HG02840 (cell line): ENCODE measurements around the gene TRPC4AP.
"Not testable (repeated sequence)": the region's sequence is repeated elsewhere in the genome, so short reads cannot be mapped to it uniquely, and the experiment has no call there.

ENCODE experiments used
- ATAC-seq: cut with Tn5 transposase; IDR thresholded peaks from one replicate; pipeline ENCODE4 v1.9.1; 2021; ENCODE audit warnings: mild to moderate bottlenecking, moderate library complexity, moderate number of reproducible peaks; ENCODE audit not compliant: unreplicated experiment, low FRiP score

Gene TRPC4AP

DNA sequence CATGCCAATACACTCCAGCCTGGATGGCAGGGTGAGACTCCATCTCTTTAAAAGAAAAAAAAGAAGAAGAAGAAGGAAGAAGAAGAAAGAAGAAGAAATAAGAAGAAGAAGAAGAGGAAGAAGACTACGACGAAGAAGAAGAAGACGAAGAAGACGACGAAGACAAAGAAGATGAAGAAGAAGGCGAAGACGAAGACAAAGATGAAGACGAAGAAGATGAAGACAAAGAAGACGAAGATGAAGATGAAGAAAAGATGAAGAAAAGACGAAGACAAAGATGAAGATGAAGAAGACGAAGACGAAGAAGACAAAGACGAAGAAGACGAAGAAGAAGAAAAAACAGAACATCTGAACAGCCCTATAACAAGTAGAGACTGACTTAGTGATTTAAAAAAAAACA lies 33.0 kb downstream of the TRPC4AP start:
- ATAC-seq, result no peak

GRCh38 chr20:35059110-35059509 lies 33.5 kb downstream of the TRPC4AP start:
- no peak for ATAC-seq

GRCh38 chr20:35055445-35056276 lies 36.9 kb downstream of the TRPC4AP start:
- ATAC-seq, result no peak

DNA sequence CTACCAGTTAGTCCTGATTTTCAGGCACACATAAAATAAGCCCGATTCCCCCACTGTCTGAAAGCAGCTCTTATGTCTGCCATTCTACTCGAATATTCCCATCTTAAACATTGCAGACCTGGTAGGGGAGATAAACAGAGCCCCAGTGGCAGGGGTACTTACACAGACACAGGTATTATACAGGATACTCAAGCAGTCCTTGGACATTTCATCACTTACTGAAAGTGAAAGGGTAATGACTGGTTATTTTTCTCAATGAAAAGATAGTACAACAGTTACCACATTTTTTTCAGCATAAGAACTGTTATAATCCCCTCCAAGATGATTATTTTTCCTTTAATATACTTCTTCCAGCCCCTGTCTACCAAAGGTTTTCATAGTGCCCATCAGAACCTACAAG lies 37.8 kb downstream of the TRPC4AP start:
- no peak for ATAC-seq

GRCh38 chr20:35052616-35053015 lies 40.0 kb downstream of the TRPC4AP start:
- not testable (repeated sequence) for ATAC-seq

- ATAC-seq, result no peak
Measured at GRCh38 chr20:35049776-35050352, 42.7 kb downstream of the TRPC4AP start.

- ATAC-seq, result no peak
Measured at GRCh38 chr20:35048739-35049138, 43.9 kb downstream of the TRPC4AP start.

DNA sequence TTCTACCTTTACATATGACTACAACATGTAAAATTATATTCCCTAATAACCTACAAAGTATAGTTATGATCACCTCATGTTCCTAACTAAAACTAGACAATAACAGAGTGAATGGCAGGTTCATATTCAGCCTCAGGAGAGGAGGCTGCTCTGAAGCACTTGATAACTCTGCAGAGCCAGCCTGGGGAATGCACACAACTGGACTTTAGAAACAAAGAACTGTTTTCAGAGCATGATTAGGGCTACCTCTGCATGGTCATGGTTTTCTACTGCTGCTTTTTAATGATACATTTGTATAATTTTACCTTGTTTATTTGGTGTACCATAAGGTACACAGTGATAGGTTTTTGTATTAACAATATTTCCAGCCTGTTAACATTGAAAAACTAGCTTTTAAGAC lies 50.3 kb downstream of the TRPC4AP start:
- ATAC-seq, result no peak

DNA sequence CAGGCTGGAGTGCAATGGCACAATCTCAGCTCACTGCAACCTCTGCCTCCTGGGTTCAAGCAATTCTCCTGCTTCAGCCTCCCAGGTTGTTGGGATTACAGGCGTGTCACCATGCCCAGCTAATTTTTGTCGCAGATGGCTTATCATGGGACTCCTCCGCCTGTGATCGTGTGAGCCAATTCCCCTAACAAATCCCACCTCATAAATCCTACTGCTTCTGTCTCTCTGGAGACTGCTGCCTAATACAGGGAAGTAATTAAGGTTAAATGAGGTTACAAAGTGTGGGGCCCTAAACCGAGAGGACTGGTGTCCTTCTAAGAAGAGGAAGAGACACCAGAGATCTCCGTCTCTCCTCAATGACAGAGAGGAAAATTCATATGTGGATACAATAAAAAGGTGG lies 52.0 kb downstream of the TRPC4AP start:
- no peak for ATAC-seq

GRCh38 chr20:35039846-35040489 lies 52.6 kb downstream of the TRPC4AP start:
- no peak for ATAC-seq

DNA sequence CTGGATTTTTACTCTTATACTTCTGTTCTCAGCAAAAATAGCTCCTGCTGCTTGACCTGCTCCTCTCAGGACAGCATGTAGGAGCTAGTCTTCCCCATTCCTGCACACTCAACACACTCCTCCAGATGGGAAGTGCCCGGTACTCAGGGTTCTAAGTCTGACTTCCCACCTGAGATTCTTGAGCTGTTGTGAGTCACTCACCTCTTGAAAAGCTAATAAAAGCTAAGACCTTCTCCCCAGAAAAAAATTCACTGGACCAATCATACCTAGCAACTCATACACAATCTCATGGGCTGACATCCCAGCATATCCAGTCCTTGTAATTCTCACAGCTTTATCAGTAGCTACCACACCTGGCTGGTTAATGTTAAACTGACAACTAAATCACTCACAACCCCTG lies 53.5 kb downstream of the TRPC4AP start:
- no peak for ATAC-seq

DNA sequence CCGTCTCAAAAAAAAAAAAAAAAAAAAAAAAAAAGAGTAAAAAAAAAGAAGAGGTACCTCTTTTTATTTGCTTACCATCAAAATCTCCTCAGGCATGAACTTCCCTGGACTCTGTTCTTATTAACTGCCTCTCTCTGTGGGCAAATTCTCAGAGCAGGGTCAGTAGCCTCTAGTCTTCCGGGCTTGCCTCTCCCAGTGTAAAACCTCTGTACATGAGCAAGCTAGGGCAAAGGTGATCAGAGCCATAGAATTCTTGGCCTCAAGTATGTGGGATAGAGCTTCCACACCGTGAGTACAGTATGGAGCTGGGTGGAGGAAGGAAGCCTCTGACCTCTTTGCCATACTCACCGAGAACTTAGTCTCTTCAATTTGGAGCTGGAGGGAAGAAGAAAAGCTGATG lies 58.5 kb downstream of the TRPC4AP start:
- ATAC-seq, result no peak

GRCh38 chr20:35030136-35030535 lies 62.5 kb downstream of the TRPC4AP start:
- ATAC-seq, result no peak

GRCh38 chr20:35027301-35027700 lies 65.3 kb downstream of the TRPC4AP start:
- ATAC-seq, result no peak

DNA sequence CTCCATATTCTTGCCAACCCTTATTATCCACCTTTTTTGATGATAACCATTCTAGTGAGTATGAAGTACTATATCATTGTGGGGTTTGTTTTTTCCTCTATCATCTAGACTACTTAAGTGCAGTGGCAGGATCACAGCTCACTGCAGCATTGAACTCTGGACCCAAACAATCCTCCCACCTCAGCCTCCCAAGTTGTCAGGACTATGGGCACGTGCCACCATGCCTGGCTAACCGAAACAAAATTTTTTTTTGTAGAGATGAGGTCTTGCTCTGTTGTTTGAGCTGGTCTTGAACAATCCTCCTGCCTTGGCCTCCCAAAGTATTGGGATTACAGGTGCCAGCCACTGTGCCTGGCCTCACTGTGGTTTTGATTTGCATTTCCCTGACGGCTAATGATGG lies 67.5 kb downstream of the TRPC4AP start:
- ATAC-seq, result no peak

DNA sequence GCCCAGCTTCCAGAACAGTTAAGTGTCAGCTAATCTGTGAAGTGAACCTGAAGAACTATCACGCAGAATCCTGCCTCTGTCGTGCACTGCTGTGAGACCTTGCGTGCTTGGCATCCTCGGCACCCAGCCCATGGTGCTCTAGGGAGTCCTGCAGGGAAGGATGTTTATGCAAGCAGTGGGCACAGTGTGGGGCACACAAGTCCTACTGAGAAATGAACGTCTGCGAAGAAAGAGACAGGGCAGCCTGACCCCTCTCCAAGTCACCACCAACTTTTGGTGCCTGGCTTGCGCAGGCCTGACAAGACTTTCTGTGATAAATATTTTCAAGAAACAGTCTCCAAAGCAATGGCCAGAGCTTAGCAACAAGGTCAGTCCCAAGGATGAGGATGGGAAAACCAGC lies 69.0 kb downstream of the TRPC4AP start:
- no peak for ATAC-seq

GRCh38 chr20:35021831-35022230 lies 70.8 kb downstream of the TRPC4AP start:
- no peak for ATAC-seq

DNA sequence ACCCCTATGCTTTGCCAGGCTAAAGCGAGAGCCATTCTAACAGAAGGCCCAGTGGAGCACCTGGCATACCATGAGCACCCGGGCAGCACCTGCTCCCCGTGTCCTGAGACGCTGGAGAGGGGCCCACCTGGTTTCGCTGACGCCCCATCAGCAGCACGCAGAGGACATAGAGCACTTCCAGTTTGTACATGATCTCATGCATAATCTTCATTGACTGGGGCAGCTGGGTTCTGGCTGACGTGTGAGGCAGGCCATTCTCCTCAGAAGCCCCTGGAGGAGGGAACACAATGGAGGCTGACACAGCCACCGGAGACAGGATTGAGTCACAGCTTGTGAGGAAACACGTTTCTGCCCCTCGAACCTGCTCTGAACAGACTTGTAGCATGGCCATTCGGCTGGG lies 71.5 kb downstream of the TRPC4AP start:
- no peak for ATAC-seq

- ATAC-seq, result no peak
Measured at GRCh38 chr20:35020108-35020928, 72.3 kb downstream of the TRPC4AP start.

DNA sequence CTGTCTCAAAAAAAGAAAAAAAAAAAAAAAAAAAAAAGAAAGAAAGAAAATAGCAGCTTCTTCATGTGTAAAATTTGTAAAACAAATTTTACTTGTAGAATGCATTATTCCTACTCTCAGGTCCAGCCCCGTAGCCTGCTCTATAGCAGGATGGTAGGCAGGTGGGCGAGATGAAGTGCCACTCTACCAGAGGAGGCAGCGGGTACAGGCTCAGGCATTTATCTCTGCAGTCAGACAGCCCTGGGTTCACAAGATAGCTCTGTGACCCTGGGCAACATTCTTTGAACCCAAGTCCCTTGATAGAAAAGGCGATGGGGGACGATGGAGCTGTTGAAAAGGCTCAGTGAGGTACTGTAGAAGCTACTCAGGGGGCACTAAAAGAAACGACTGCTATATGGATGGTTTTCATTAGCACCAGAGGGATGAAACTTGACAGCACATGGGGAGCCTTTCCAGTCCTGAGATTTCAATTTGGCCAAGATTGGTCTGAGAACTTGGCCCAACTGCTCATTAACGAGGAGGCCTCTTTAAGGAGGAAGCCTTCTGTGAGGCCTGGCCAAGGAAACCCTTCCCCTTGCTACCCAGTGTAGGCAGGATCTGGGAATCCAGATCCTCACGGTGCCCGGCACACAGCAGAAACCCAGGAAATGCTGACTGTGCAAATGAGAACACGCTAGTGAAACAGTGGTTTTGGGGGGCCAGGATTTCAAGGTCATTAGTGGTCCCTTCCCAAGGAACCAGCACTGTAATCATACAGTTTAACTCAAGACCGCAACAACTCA lies 73.8 kb downstream of the TRPC4AP start:
- no peak for ATAC-seq
